GF-D8 (cell line): ENCODE results near the gene PDE4D.

Experiments used
- DNase-seq: peaks from one replicate; lab custom pipeline; 2025; lab: John Stamatoyannopoulos, UW

Gene PDE4D

GRCh38 chr5:59178071-59178470 is 715.5 kb downstream of the PDE4D start:
- no peak for DNase-seq

GRCh38 chr5:59177644-59178043 is 715.9 kb downstream of the PDE4D start:
- no peak for DNase-seq

GRCh38 chr5:59174248-59174844 is 719.2 kb downstream of the PDE4D start:
- DNase-seq, result no peak

GRCh38 chr5:59173578-59173977 is 719.9 kb downstream of the PDE4D start:
- no peak for DNase-seq

- no peak for DNase-seq
These were observed 722.4 kb downstream of the PDE4D start for GRCh38 chr5:59171131-59171530.

- DNase-seq, result no peak
These were observed 723.8 kb downstream of the PDE4D start for GRCh38 chr5:59169768-59170150.

- no peak for DNase-seq
These were observed 724.3 kb downstream of the PDE4D start for GRCh38 chr5:59169081-59169767.

GRCh38 chr5:59168067-59168466 is 725.5 kb downstream of the PDE4D start:
- no peak for DNase-seq

GRCh38 chr5:59164041-59164830 is 729.3 kb downstream of the PDE4D start:
- no peak for DNase-seq

- DNase-seq, result no peak
These were observed 732.1 kb downstream of the PDE4D start for GRCh38 chr5:59161221-59162105.

GRCh38 chr5:59158637-59159391 is 734.7 kb downstream of the PDE4D start:
- DNase-seq, result no peak

- DNase-seq, result no peak
These were observed 735.4 kb downstream of the PDE4D start for GRCh38 chr5:59158165-59158564.

GRCh38 chr5:59157068-59157467 is 736.5 kb downstream of the PDE4D start:
- no peak for DNase-seq

GRCh38 chr5:59152701-59153245 is 740.8 kb downstream of the PDE4D start:
- no peak for DNase-seq

- no peak for DNase-seq
These were observed 742.2 kb downstream of the PDE4D start for GRCh38 chr5:59151162-59151889.

- no peak for DNase-seq
These were observed 743.7 kb downstream of the PDE4D start for GRCh38 chr5:59149827-59150226.

GRCh38 chr5:59149271-59149670 is 744.3 kb downstream of the PDE4D start:
- DNase-seq, result no peak

- DNase-seq, result no peak
These were observed 746.8 kb downstream of the PDE4D start for GRCh38 chr5:59146729-59147128.

GRCh38 chr5:59143926-59144333 is 749.6 kb downstream of the PDE4D start:
- no peak for DNase-seq

- DNase-seq, result no peak
These were observed 750.6 kb downstream of the PDE4D start for GRCh38 chr5:59142927-59143326.
